Esophagus (tissue), 2 donors: ENCODE results near the gene ERAS. TPM values are rescaled to one million over a fixed set of nuclear protein-coding genes. Genes with fewer than 3 reads are reported as not detected.

Experiments
- H3K27ac ChIP-seq, 2 donors: one replicate each; pipeline ENCODE4 v1.5.1; 2013; ENCODE audit warnings: low read depth in 2 of 2, mild to moderate bottlenecking in 2 of 2, inconsistent platforms in 1 of 2, low read length in 1 of 2, moderate library complexity in 1 of 2
- H3K27me3 ChIP-seq, 2 donors: one replicate each; pipeline ENCODE4 v1.6.1; 2013; ENCODE audit warnings: low read length in 2 of 2, control low read depth in 1 of 2, mild to moderate bottlenecking in 1 of 2; ENCODE audit not compliant: insufficient read depth in 2 of 2, control insufficient read depth in 1 of 2
- H3K36me3 ChIP-seq, 2 donors: one replicate each; pipeline ENCODE4 v1.6.1; 2013; ENCODE audit warnings: low read length in 1 of 2; ENCODE audit not compliant: control insufficient read depth in 2 of 2, insufficient read depth in 2 of 2
- H3K4me1 ChIP-seq, 2 donors: one replicate each; pipeline ENCODE4 v1.6.1; 2013; ENCODE audit warnings: low read length in 1 of 2; ENCODE audit not compliant: control insufficient read depth in 2 of 2, insufficient read depth in 2 of 2
- H3K4me3 ChIP-seq, 2 donors: one replicate each; pipeline ENCODE4 v1.5.1; 2013; ENCODE audit warnings: low read length in 2 of 2, mild to moderate bottlenecking in 2 of 2, low read depth in 1 of 2, moderate library complexity in 1 of 2
- H3K9me3 ChIP-seq, 2 donors: one replicate each; pipeline ENCODE4 v1.6.1; 2013; ENCODE audit warnings: mild to moderate bottlenecking in 2 of 2, low read depth in 1 of 2, low read length in 1 of 2, moderate library complexity in 1 of 2; ENCODE audit not compliant: control insufficient read depth in 2 of 2, insufficient read depth in 1 of 2
- WGBS, 2 donors: extraction: QIAGEN DNeasy Blood & Tissue Kit; methylation state at CpG; one replicate each; pipeline ENCODE4 v1.1.7; 2013; 5-methylcytosine and 5-hydroxymethylcytosine counted together
- polyA plus RNA-seq, 2 donors: library from polyadenylated mRNA; stranded (reverse); fragments of 200-250 nt; gene quantifications; one replicate each; pipeline ENCODE4 v1.2.3, GENCODE V29; 2013
- donor health status: healthy with polysubstance abuse.
- donor health status: Bipolar disorder and iron deficiency.

ERAS gene
- polyA plus RNA-seq, 2 donors = 0.05 to 0.10 TPM

GRCh38 chrX:48794340-48794910 lies 31.9 kb upstream of the ERAS start:
- H3K36me3 ChIP-seq = no peaks in the 10 kb centered on the region
- no peak overlapping the region for H3K4me3 ChIP-seq
- no peaks in the 10 kb centered on the region for H3K27me3 ChIP-seq
- no peaks in the 10 kb centered on the region for H3K4me1 ChIP-seq
- no peak overlapping the region for H3K27ac ChIP-seq
- 77 to 86% methylated on average over 12 of the region's 12 CpGs for WGBS, 2 donors
- no peaks in the 10 kb centered on the region for H3K9me3 ChIP-seq

GRCh38 chrX:48794911-48795515 lies 31.3 kb upstream of the ERAS start:
- H3K4me1 ChIP-seq = no peaks in the 10 kb centered on the region
- H3K27me3 ChIP-seq = no peaks in the 10 kb centered on the region
- H3K4me3 ChIP-seq = no peak overlapping the region
- no peaks in the 10 kb centered on the region for H3K36me3 ChIP-seq
- no peak overlapping the region for H3K27ac ChIP-seq
- 64 to 69% methylated on average over 8 of the region's 8 CpGs for WGBS, 2 donors
- no peaks in the 10 kb centered on the region for H3K9me3 ChIP-seq

GRCh38 chrX:48798318-48798717 lies 28.0 kb upstream of the ERAS start:
- Histone ChIP-seq H3K4me3 (no peak overlapping the region), H3K27me3 (no peaks in the 10 kb centered on the region), H3K9me3 (peaks cover 0 to 3% of the 10 kb centered on the region in 2 donors), H3K4me1 (no peaks in the 10 kb centered on the region), H3K27ac (no peak overlapping the region), H3K36me3 (no peaks in the 10 kb centered on the region)
- WGBS, 2 donors = 75 to 87% methylated on average over 2 of the region's 2 CpGs

- Histone ChIP-seq H3K27me3 (no peaks in the 10 kb centered on the region), H3K9me3 (peaks cover 0 to 3% of the 10 kb centered on the region in 2 donors), H3K4me3 (peak overlapping the region; percentile 50 to 85), H3K27ac (peak overlapping the region; percentile 95), H3K36me3 (peaks cover 0 to 4% of the 10 kb centered on the region in 2 donors), H3K4me1 (no peaks in the 10 kb centered on the region)
- WGBS, 2 donors = 30 to 54% methylated on average over 17 of the region's 17 CpGs
Observed at GRCh38 chrX:48800574-48801279, 25.6 kb upstream of the ERAS start.

GRCh38 chrX:48801280-48802088 lies 24.8 kb upstream of the ERAS start, which contains the start of gene HDAC6:
Gene HDAC6 (plus strand): TSS chrX:48802067. CDS start chrX:48802693, 626 bp downstream.
- peaks cover 0 to 4% of the 10 kb centered on the region in 2 donors for H3K36me3 ChIP-seq
- peak within 1 kb of the TSS; percentile 50 to 85 for H3K4me3 ChIP-seq
- WGBS, 2 donors = 0 to 39% methylated on average over 87 to 89 of the region's 89 CpGs
- H3K27me3 ChIP-seq = no peaks in the 10 kb centered on the region
- no peaks in the 10 kb centered on the region for H3K4me1 ChIP-seq
- H3K27ac ChIP-seq = peak within 1 kb of the TSS; percentile 95 to 99
- peaks cover 0 to 3% of the 10 kb centered on the region in 2 donors for H3K9me3 ChIP-seq

GRCh38 chrX:48802089-48802904 lies 24.0 kb upstream of the ERAS start:
- Histone ChIP-seq H3K36me3 (peaks cover 0 to 4% of the 10 kb centered on the region in 2 donors), H3K27me3 (no peaks in the 10 kb centered on the region), H3K4me3 (peak overlapping the region; percentile 44 to 59), H3K4me1 (no peaks in the 10 kb centered on the region), H3K27ac (peak overlapping the region; percentile 95 to 99), H3K9me3 (peaks cover 0 to 3% of the 10 kb centered on the region in 2 donors)
- 5 to 36% methylated on average over 36 to 39 of the region's 40 CpGs for WGBS, 2 donors

- Histone ChIP-seq H3K4me3 (peak overlapping the region; percentile 44 to 59), H3K9me3 (peaks cover 0 to 3% of the 10 kb centered on the region in 2 donors), H3K4me1 (no peaks in the 10 kb centered on the region), H3K27me3 (no peaks in the 10 kb centered on the region), H3K36me3 (peaks cover 0 to 4% of the 10 kb centered on the region in 2 donors), H3K27ac (peak overlapping the region; percentile 95 to 99)
- WGBS, 2 donors = 32 to 59% methylated on average over 4 of the region's 4 CpGs
Observed at GRCh38 chrX:48802905-48803200, 23.5 kb upstream of the ERAS start.

GRCh38 chrX:48806081-48806480 lies 20.2 kb upstream of the ERAS start:
- no peaks in the 10 kb centered on the region for H3K27me3 ChIP-seq
- H3K4me3 ChIP-seq = no peak overlapping the region
- 92 to 93% methylated on average over 4 of the region's 4 CpGs for WGBS, 2 donors
- no peaks in the 10 kb centered on the region for H3K4me1 ChIP-seq
- peaks cover 0 to 4% of the 10 kb centered on the region in 2 donors for H3K36me3 ChIP-seq
- peaks cover 0 to 3% of the 10 kb centered on the region in 2 donors for H3K9me3 ChIP-seq
- H3K27ac ChIP-seq = no peak overlapping the region

- Histone ChIP-seq H3K27ac (no peak overlapping the region), H3K27me3 (no peaks in the 10 kb centered on the region), H3K9me3 (no peaks in the 10 kb centered on the region), H3K36me3 (peaks cover 0 to 17% of the 10 kb centered on the region in 2 donors), H3K4me3 (no peak overlapping the region), H3K4me1 (no peaks in the 10 kb centered on the region)
- 91 to 96% methylated on average over 8 of the region's 8 CpGs for WGBS, 2 donors
Observed at GRCh38 chrX:48813644-48814043, 12.7 kb upstream of the ERAS start.
